Measurements from ENCODE around the gene ITGA8.

- TF ChIP-seq EZH2 (IDR thresholded peaks at IDR 0.05; ENCODE audit: borderline replicate concordance, insufficient read depth, low read depth, low read length, poor library complexity, severe bottlenecking) = no peak
- TF ChIP-seq CTCF (IDR thresholded peaks at IDR 0.05) = no peak
These were observed 179.0 kb downstream of the ITGA8 start for GRCh38 chr10:15540727-15541126.
